ENCODE measurements around the gene CDC42EP5. TPM values are rescaled to one million over a fixed set of nuclear protein-coding genes. Genes with fewer than 3 reads are reported as not detected.

Gene CDC42EP5, protein sequence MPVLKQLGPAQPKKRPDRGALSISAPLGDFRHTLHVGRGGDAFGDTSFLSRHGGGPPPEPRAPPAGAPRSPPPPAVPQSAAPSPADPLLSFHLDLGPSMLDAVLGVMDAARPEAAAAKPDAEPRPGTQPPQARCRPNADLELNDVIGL
- total RNA-seq (2021), result 25.1 and 48.5 TPM in 2 replicates
- percentile 50 among the genes with signal in this experiment for Bru-seq, nascent RNA
- BruChase-seq, experiment 1, labeled RNA remaining after a 2-hour chase, result percentile 71 among the genes with signal in this experiment
- BruChase-seq, experiment 2, labeled RNA remaining after a 6-hour chase, result percentile 44 among the genes with signal in this experiment
- long read RNA-seq, transcript CDC42EP5-201 (3 exons, 864 nt), result major isoform, 12 of 28 reads
- long read RNA-seq, partial matches to known transcripts, result 16 of 28 reads
- long read RNA-seq, other reads (novel, unspliced or antisense), result 0 of 28 reads

DNA sequence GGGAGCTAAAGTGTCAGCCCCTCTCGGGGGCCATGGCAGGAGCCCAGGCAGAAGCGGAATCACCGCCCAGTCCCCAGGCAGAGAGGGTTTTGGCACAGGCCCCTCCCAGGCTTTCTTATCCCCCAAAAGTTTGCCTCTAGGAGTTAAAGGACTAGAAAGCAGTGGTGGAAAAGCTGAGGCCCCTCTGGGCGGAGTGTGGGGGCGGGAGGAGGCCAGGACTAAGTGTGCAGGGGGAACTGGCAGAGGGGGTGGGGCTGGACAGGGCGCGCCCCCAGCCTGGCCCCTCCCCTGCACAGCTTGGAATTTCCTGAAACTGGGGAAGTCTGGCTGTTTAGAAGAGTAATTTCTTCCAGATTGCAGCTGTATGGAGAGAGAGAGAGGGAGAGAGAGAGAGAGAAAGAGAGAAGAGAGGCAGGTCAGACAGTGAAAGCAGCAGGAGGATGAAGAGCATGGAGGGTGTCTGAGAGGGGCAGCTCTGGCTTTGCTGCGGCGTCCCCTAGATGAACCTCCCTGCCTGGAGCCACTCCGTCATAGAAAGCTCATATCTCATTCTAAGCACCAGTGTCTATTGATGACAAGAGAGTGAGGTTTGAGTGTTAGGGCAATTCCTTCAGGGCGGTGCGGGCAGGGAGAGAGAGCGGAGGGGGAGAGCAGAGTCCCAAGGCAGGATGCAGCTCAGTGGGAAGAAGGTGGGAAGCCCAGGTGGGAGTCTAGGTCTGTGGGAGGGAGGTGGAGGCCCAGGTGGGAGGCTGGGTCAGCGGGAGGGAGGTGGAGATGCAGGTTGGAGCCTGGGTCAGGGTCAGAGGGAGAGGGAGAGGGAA is at the start of gene CDC42EP5:
Gene CDC42EP5 (minus strand): TSS at position 226 of the 821 bp plus-strand sequence. CDS start 7,749 bp downstream, outside the sequence.
- Histone ChIP-seq H3K36me3 (ENCODE audit: low read depth) (no peaks in the 10 kb centered on the region), H3K9me2 (ENCODE audit: insufficient read depth) (no peaks in the 10 kb centered on the region), H3F3A (ENCODE audit: insufficient read depth, low read depth) (0 out of 2 replicates have a peak, but pooled peaks cover 13% of the 10 kb centered on the region), H3K4me2 (0 out of 2 replicates have a peak within 1 kb of the TSS, but pooled peaks have one; percentile 27), H3K4me1 (replicated peaks; ENCODE audit: insufficient read depth) (peaks cover 18% of the 10 kb centered on the region; the same call in 1 of the 2 replicates), H3K79me2 (ENCODE audit: low read depth) (no peaks in the 10 kb centered on the region), H3K27ac (no peak within 1 kb of the TSS), H4K20me1 (ENCODE audit: insufficient read depth) (no peaks in the 10 kb centered on the region), H2AFZ (no peak within 1 kb of the TSS), H3K9me3 (ENCODE audit: insufficient read depth, low read depth) (no peaks in the 10 kb centered on the region), H3K4me3 (no peak within 1 kb of the TSS), H3K27me3 (ENCODE audit: insufficient read depth, low read depth) (peaks cover 18% of the 10 kb centered on the region; the same call in 1 of the 2 replicates)
- POLR2A ChIA-PET (ENCODE audit: unreplicated experiment), result interaction anchor here (0.5 to 0.9 kb wide), 4 partner anchors 24 to 1181 kb away, joined by 3 to 17 read pairs (median 6); partner anchors contain the start of genes LENG8, U2AF2 and ZNF784
- DNase-seq, result peak in 1 of 2 experiments; percentile 60
- no peak for TF ChIP-seq EZH2 (IDR thresholded peaks at IDR 0.05; ENCODE audit: low read depth)
- TF ChIP-seq, protein P1, sequence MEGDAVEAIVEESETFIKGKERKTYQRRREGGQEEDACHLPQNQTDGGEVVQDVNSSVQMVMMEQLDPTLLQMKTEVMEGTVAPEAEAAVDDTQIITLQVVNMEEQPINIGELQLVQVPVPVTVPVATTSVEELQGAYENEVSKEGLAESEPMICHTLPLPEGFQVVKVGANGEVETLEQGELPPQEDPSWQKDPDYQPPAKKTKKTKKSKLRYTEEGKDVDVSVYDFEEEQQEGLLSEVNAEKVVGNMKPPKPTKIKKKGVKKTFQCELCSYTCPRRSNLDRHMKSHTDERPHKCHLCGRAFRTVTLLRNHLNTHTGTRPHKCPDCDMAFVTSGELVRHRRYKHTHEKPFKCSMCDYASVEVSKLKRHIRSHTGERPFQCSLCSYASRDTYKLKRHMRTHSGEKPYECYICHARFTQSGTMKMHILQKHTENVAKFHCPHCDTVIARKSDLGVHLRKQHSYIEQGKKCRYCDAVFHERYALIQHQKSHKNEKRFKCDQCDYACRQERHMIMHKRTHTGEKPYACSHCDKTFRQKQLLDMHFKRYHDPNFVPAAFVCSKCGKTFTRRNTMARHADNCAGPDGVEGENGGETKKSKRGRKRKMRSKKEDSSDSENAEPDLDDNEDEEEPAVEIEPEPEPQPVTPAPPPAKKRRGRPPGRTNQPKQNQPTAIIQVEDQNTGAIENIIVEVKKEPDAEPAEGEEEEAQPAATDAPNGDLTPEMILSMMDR (conservative IDR thresholded peaks at IDR 0.05), result no peak
- BruUV-seq (replicated peaks), result no TSS peak
- intact Hi-C loops (cut with micrococcal nuclease; ENCODE audit: unreplicated experiment), result no loop called here
- CTCF ChIA-PET, result interaction anchor here (0.6 to 0.7 kb wide), 4 partner anchors 10 to 1461 kb away, joined by 3 to 6 read pairs (median 5); partner anchors contain the start of gene LENG9

DNA sequence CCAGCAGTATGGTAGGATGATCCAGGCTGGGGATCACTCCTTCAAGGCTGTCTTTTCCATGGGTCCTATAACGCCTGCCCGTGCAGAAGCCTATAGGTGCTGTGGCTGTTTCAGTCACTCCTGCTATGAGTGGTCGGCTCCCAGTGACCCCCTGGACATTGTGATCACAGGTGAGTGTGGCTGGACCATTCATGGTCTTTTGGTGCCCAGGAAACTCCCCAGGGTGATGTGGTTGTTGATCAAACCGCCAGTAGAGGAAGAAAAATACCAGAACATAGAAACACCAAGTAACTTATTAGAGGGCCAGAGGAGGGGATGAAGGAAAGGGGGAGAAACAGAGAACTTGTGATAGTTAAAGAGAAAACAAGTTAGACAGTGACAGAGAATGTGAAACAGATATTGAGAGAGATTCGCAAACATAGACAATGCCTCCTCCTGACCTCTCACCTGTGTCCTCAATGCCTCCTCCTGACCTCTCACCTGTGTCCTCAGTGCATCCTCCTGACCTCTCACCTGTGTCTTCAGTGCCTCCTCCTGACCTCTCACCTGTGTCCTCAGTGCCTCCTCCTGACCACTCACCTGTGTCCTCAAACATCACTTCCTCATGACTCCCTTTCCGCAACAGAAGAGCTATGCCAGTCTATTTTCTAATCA is 48.9 kb upstream of the CDC42EP5 start:
- no peaks in the 10 kb centered on the region for H3K4me1 ChIP-seq (replicated peaks; ENCODE audit: insufficient read depth)
- ChIA-PET CTCF (no interaction called here), POLR2A (ENCODE audit: unreplicated experiment) (no interaction called here)
- TF ChIP-seq, protein P1 (conservative IDR thresholded peaks at IDR 0.05), result no peak
- no peak for TF ChIP-seq EZH2 (IDR thresholded peaks at IDR 0.05; ENCODE audit: low read depth)
- no peaks in the 10 kb centered on the region for H4K20me1 ChIP-seq (ENCODE audit: insufficient read depth)
- no peaks in the 10 kb centered on the region for H3K79me2 ChIP-seq (ENCODE audit: low read depth)
- no TSS peak for BruUV-seq (replicated peaks)
- intact Hi-C loops (cut with micrococcal nuclease; ENCODE audit: unreplicated experiment), result no loop called here
- no peaks in the 10 kb centered on the region for H3K9me3 ChIP-seq (ENCODE audit: insufficient read depth, low read depth)
- no peaks in the 10 kb centered on the region for H3K9me2 ChIP-seq (ENCODE audit: insufficient read depth)
- H3K27ac ChIP-seq, result no peak overlapping the region
- no peak overlapping the region for H3K4me2 ChIP-seq
- no peaks in the 10 kb centered on the region for H3F3A ChIP-seq (ENCODE audit: insufficient read depth, low read depth)
- no peak overlapping the region for H3K4me3 ChIP-seq
- H3K36me3 ChIP-seq (ENCODE audit: low read depth), result no peaks in the 10 kb centered on the region
- DNase-seq, result peak in 1 of 2 experiments; percentile 16
- H3K27me3 ChIP-seq (ENCODE audit: insufficient read depth, low read depth), result peaks cover 66% of the 10 kb centered on the region
- H2AFZ ChIP-seq, result no peak overlapping the region

Data from PC-9 (cell line).